ENCODE data around the gene RALGAPA2.

RALGAPA2 gene

DNA sequence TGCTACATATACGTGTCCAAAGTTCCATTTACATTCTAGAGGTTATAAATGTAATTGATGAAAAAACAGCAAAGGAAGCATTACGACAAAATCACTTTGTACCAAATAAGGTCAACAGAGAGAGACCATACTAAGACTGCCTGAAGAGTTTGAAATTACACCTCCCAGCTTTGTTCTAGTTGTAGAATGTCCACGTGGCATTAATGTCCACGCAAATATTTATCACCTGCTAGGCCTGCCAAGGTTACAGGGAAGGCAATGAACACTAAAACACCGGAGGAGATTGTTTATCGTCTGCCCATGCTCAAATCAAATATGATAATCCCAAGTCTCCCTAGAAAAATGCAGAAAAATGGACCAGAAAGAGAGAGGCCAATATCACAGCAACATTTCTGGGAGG lies 6.2 kb downstream of the RALGAPA2 start:
- Histone ChIP-seq H3K9ac (ENCODE audit: insufficient read length, low read depth) (no peak overlapping the region), H3K27me3 (ENCODE audit: insufficient read depth, insufficient read length) (no peaks in the 10 kb centered on the region), H3K36me3 (ENCODE audit: insufficient read depth, insufficient read length, low read length) (no peaks in the 10 kb centered on the region), H3K4me3 (ENCODE audit: insufficient read length, low read depth) (no peak overlapping the region), H3K9me3 (ENCODE audit: insufficient read depth, low read length) (no peaks in the 10 kb centered on the region), H3K4me1 (ENCODE audit: insufficient read depth, insufficient read length) (no peaks in the 10 kb centered on the region)
- no peak for TF ChIP-seq SUZ12 (IDR thresholded peaks at IDR 0.05; ENCODE audit: extremely low read depth, insufficient read depth, insufficient read length)
- no peak for TF ChIP-seq YY1 (IDR thresholded peaks at IDR 0.05; ENCODE audit: insufficient read depth, insufficient read length)
- TF ChIP-seq ZNF274 (IDR thresholded peaks at IDR 0.05; ENCODE audit: low read depth, low read length): no peak
- DNase-seq (ENCODE audit: low read depth, low spot score): no peak

DNA sequence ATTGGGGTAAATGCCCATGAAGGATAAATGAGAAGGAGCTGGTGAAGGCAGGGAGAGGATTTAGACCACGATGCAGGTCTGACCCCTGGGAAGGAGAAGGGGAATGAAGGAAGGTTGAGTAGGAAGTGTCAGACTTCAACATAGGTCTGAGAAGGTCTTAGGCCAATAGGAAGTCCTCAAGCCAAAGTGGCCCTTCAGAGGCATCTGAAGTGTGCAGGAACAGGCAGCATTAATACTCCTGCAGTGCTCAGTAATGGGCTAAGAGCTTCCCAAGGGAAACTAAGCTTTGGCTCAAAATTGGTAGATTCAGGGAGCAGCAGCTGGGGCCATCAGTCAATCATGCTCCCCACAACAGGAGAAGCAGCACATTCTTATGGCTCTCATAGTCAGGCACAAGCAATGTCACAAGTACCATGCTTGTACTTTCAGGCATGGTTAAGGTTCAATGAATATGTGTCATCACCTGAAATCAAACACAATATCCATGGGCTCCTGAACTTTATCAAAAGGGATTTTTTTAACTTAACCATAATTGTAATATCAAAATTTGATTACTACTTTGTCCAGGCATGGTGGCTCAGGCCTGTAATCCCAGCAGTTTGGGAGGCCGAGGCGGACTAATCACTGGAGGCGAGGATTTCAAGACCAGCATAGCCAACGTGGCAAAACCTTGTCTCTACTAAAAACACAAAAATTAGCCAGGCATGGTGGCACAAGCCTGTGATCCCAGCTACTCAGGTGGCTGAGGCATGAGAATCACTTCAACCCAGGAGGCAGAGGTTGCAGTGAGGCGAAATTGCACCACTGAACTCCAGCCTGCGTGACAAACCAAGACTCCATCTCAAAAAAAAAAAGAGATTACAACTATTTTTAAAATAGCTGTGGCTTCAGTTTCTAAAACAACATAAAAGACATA lies 9.9 kb downstream of the RALGAPA2 start:
- H3K36me3 ChIP-seq (ENCODE audit: insufficient read depth, insufficient read length, low read length): no peaks in the 10 kb centered on the region

GRCh38 chr20:20699917-20700316 lies 12.5 kb downstream of the RALGAPA2 start:
- TF ChIP-seq YY1 (IDR thresholded peaks at IDR 0.05; ENCODE audit: insufficient read depth, insufficient read length) (no peak), ZNF274 (IDR thresholded peaks at IDR 0.05; ENCODE audit: low read depth, low read length) (no peak), SUZ12 (IDR thresholded peaks at IDR 0.05; ENCODE audit: extremely low read depth, insufficient read depth, insufficient read length) (no peak)
- H3K36me3 ChIP-seq (ENCODE audit: insufficient read depth, insufficient read length, low read length): no peaks in the 10 kb centered on the region
- no peak overlapping the region for H3K4me3 ChIP-seq (ENCODE audit: insufficient read length, low read depth)
- DNase-seq (ENCODE audit: low read depth, low spot score): no peak
- H3K4me1 ChIP-seq (ENCODE audit: insufficient read depth, insufficient read length): no peaks in the 10 kb centered on the region
- H3K27me3 ChIP-seq (ENCODE audit: insufficient read depth, insufficient read length): no peaks in the 10 kb centered on the region
- H3K9ac ChIP-seq (ENCODE audit: insufficient read length, low read depth): no peak overlapping the region
- H3K9me3 ChIP-seq (ENCODE audit: insufficient read depth, low read length): no peaks in the 10 kb centered on the region

More for the DNA sequence above, 9.9 kb downstream of the RALGAPA2 start:
- TF ChIP-seq ZNF274 (IDR thresholded peaks at IDR 0.05; ENCODE audit: low read depth, low read length): no peak
- no peak for TF ChIP-seq YY1 (IDR thresholded peaks at IDR 0.05; ENCODE audit: insufficient read depth, insufficient read length)
- no peak for TF ChIP-seq SUZ12 (IDR thresholded peaks at IDR 0.05; ENCODE audit: extremely low read depth, insufficient read depth, insufficient read length)
- DNase-seq (ENCODE audit: low read depth, low spot score): no peak
- no peaks in the 10 kb centered on the region for H3K9me3 ChIP-seq (ENCODE audit: insufficient read depth, low read length)
- H3K4me3 ChIP-seq (ENCODE audit: insufficient read length, low read depth): no peak overlapping the region
- H3K9ac ChIP-seq (ENCODE audit: insufficient read length, low read depth): no peak overlapping the region
- H3K4me1 ChIP-seq (ENCODE audit: insufficient read depth, insufficient read length): no peaks in the 10 kb centered on the region
- H3K27me3 ChIP-seq (ENCODE audit: insufficient read depth, insufficient read length): no peaks in the 10 kb centered on the region

GRCh38 chr20:20699144-20699543 lies 13.3 kb downstream of the RALGAPA2 start:
- H3K4me3 ChIP-seq (ENCODE audit: insufficient read length, low read depth): no peak overlapping the region
- TF ChIP-seq ZNF274 (IDR thresholded peaks at IDR 0.05; ENCODE audit: low read depth, low read length): no peak
- no peak for TF ChIP-seq YY1 (IDR thresholded peaks at IDR 0.05; ENCODE audit: insufficient read depth, insufficient read length)
- no peak for TF ChIP-seq SUZ12 (IDR thresholded peaks at IDR 0.05; ENCODE audit: extremely low read depth, insufficient read depth, insufficient read length)
- H3K36me3 ChIP-seq (ENCODE audit: insufficient read depth, insufficient read length, low read length): no peaks in the 10 kb centered on the region
- H3K9me3 ChIP-seq (ENCODE audit: insufficient read depth, low read length): no peaks in the 10 kb centered on the region
- no peak overlapping the region for H3K9ac ChIP-seq (ENCODE audit: insufficient read length, low read depth)
- H3K4me1 ChIP-seq (ENCODE audit: insufficient read depth, insufficient read length): no peaks in the 10 kb centered on the region
- no peak for DNase-seq (ENCODE audit: low read depth, low spot score)
- no peaks in the 10 kb centered on the region for H3K27me3 ChIP-seq (ENCODE audit: insufficient read depth, insufficient read length)

DNA sequence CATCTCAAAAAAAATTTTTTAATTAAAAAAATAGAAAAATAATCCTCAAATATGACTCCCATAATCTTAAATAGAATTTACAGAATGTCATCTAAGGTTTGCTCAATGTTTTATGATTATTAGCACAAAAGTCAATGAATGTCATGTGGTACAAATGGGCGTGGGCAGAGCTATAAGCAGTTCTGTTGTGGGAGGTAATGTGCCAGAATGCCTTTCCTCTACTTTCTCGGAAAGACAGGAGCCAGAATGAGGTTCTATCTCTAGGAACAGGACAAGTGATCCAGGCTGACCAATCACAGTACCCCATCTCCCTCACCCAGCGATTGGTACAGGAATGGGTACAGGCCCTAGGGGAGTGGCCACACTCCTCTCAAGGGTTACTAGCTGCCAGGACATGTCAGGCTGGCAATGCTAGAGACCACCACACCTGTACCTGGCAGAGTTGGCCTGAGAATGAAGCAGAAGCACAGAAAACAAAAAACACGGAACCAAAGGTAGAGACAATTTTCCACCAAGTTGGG lies 15.1 kb downstream of the RALGAPA2 start:
- H3K36me3 ChIP-seq (ENCODE audit: insufficient read depth, insufficient read length, low read length): no peaks in the 10 kb centered on the region
- TF ChIP-seq SUZ12 (IDR thresholded peaks at IDR 0.05; ENCODE audit: extremely low read depth, insufficient read depth, insufficient read length) (no peak), ZNF274 (IDR thresholded peaks at IDR 0.05; ENCODE audit: low read depth, low read length) (no peak), YY1 (IDR thresholded peaks at IDR 0.05; ENCODE audit: insufficient read depth, insufficient read length) (no peak)
- H3K4me3 ChIP-seq (ENCODE audit: insufficient read length, low read depth): no peak overlapping the region
- no peaks in the 10 kb centered on the region for H3K9me3 ChIP-seq (ENCODE audit: insufficient read depth, low read length)
- no peaks in the 10 kb centered on the region for H3K27me3 ChIP-seq (ENCODE audit: insufficient read depth, insufficient read length)
- no peak for DNase-seq (ENCODE audit: low read depth, low spot score)
- no peak overlapping the region for H3K9ac ChIP-seq (ENCODE audit: insufficient read length, low read depth)
- no peaks in the 10 kb centered on the region for H3K4me1 ChIP-seq (ENCODE audit: insufficient read depth, insufficient read length)

- Histone ChIP-seq H3K27me3 (ENCODE audit: insufficient read depth, insufficient read length) (no peaks in the 10 kb centered on the region), H3K4me1 (ENCODE audit: insufficient read depth, insufficient read length) (no peaks in the 10 kb centered on the region), H3K9me3 (ENCODE audit: insufficient read depth, low read length) (no peaks in the 10 kb centered on the region), H3K4me3 (ENCODE audit: insufficient read length, low read depth) (no peak overlapping the region), H3K9ac (ENCODE audit: insufficient read length, low read depth) (no peak overlapping the region), H3K36me3 (ENCODE audit: insufficient read depth, insufficient read length, low read length) (no peaks in the 10 kb centered on the region)
- DNase-seq (ENCODE audit: low read depth, low spot score): no peak
- TF ChIP-seq SUZ12 (IDR thresholded peaks at IDR 0.05; ENCODE audit: extremely low read depth, insufficient read depth, insufficient read length) (no peak), ZNF274 (IDR thresholded peaks at IDR 0.05; ENCODE audit: low read depth, low read length) (no peak), YY1 (IDR thresholded peaks at IDR 0.05; ENCODE audit: insufficient read depth, insufficient read length) (no peak)
These were observed 17.1 kb downstream of the RALGAPA2 start for GRCh38 chr20:20695250-20695816.

- Histone ChIP-seq H3K27me3 (ENCODE audit: insufficient read depth, insufficient read length) (no peaks in the 10 kb centered on the region), H3K4me1 (ENCODE audit: insufficient read depth, insufficient read length) (no peaks in the 10 kb centered on the region), H3K4me3 (ENCODE audit: insufficient read length, low read depth) (no peak overlapping the region), H3K36me3 (ENCODE audit: insufficient read depth, insufficient read length, low read length) (no peaks in the 10 kb centered on the region), H3K9me3 (ENCODE audit: insufficient read depth, low read length) (no peaks in the 10 kb centered on the region), H3K9ac (ENCODE audit: insufficient read length, low read depth) (no peak overlapping the region)
- TF ChIP-seq YY1 (IDR thresholded peaks at IDR 0.05; ENCODE audit: insufficient read depth, insufficient read length) (no peak), ZNF274 (IDR thresholded peaks at IDR 0.05; ENCODE audit: low read depth, low read length) (no peak), SUZ12 (IDR thresholded peaks at IDR 0.05; ENCODE audit: extremely low read depth, insufficient read depth, insufficient read length) (no peak)
- DNase-seq (ENCODE audit: low read depth, low spot score): no peak
These were observed 17.9 kb downstream of the RALGAPA2 start for GRCh38 chr20:20694591-20694990.

Measured in NT2/D1 (cell line).